ENCODE measurements around the gene GMDS.

Gene GMDS

GRCh38 chr6:1780251-1780867 is 465.0 kb downstream of the GMDS start:
- no peaks in the 10 kb centered on the region for H3K27me3 ChIP-seq (ENCODE audit: control insufficient read depth, insufficient read depth, low read length)
- DNase-seq (ENCODE audit: low read depth, low spot score): no peak
- H3K4me3 ChIP-seq (ENCODE audit: low read length): no peak overlapping the region
- no peaks in the 10 kb centered on the region for H3K9me3 ChIP-seq (ENCODE audit: control insufficient read depth, insufficient read depth, low read length)
- WGBS (ENCODE audit: insufficient coverage, insufficient read length): no CpG with 5 or more reads among the region's 13 CpGs
- H3K4me1 ChIP-seq (ENCODE audit: control insufficient read depth, insufficient read depth, low read length): no peaks in the 10 kb centered on the region
- no peaks in the 10 kb centered on the region for H3K36me3 ChIP-seq (ENCODE audit: control insufficient read depth, insufficient read depth, low read length)
- no peak overlapping the region for H3K27ac ChIP-seq (ENCODE audit: low read length)

- Histone ChIP-seq H3K27me3 (ENCODE audit: control insufficient read depth, insufficient read depth, low read length) (no peaks in the 10 kb centered on the region), H3K4me1 (ENCODE audit: control insufficient read depth, insufficient read depth, low read length) (no peaks in the 10 kb centered on the region), H3K4me3 (ENCODE audit: low read length) (no peak overlapping the region), H3K27ac (ENCODE audit: low read length) (no peak overlapping the region), H3K9me3 (ENCODE audit: control insufficient read depth, insufficient read depth, low read length) (no peaks in the 10 kb centered on the region), H3K36me3 (ENCODE audit: control insufficient read depth, insufficient read depth, low read length) (no peaks in the 10 kb centered on the region)
- no peak for DNase-seq (ENCODE audit: low read depth, low spot score)
- WGBS (ENCODE audit: insufficient coverage, insufficient read length): no CpG with 5 or more reads among the region's 10 CpGs
Observed at GRCh38 chr6:1778686-1779235, 466.6 kb downstream of the GMDS start.

- H3K9me3 ChIP-seq (ENCODE audit: control insufficient read depth, insufficient read depth, low read length): no peaks in the 10 kb centered on the region
- no peak for DNase-seq (ENCODE audit: low read depth, low spot score)
- H3K36me3 ChIP-seq (ENCODE audit: control insufficient read depth, insufficient read depth, low read length): no peaks in the 10 kb centered on the region
- H3K27ac ChIP-seq (ENCODE audit: low read length): no peak overlapping the region
- WGBS (ENCODE audit: insufficient coverage, insufficient read length): no CpG with 5 or more reads among the region's 9 CpGs
- H3K4me1 ChIP-seq (ENCODE audit: control insufficient read depth, insufficient read depth, low read length): no peaks in the 10 kb centered on the region
- no peak overlapping the region for H3K4me3 ChIP-seq (ENCODE audit: low read length)
- H3K27me3 ChIP-seq (ENCODE audit: control insufficient read depth, insufficient read depth, low read length): no peaks in the 10 kb centered on the region
Observed at GRCh38 chr6:1777921-1778685, 467.3 kb downstream of the GMDS start.

GRCh38 chr6:1775441-1775840 is 470.0 kb downstream of the GMDS start:
- WGBS (ENCODE audit: insufficient coverage, insufficient read length): no CpG with 5 or more reads among the region's 2 CpGs
- no peak for DNase-seq (ENCODE audit: low read depth, low spot score)

GRCh38 chr6:1774226-1774915 is 471.0 kb downstream of the GMDS start:
- Histone ChIP-seq H3K27me3 (ENCODE audit: control insufficient read depth, insufficient read depth, low read length) (no peaks in the 10 kb centered on the region), H3K4me3 (ENCODE audit: low read length) (no peak overlapping the region), H3K36me3 (ENCODE audit: control insufficient read depth, insufficient read depth, low read length) (no peaks in the 10 kb centered on the region), H3K27ac (ENCODE audit: low read length) (no peak overlapping the region), H3K9me3 (ENCODE audit: control insufficient read depth, insufficient read depth, low read length) (no peaks in the 10 kb centered on the region), H3K4me1 (ENCODE audit: control insufficient read depth, insufficient read depth, low read length) (no peaks in the 10 kb centered on the region)
- WGBS (ENCODE audit: insufficient coverage, insufficient read length): no CpG with 5 or more reads among the region's 5 CpGs
- no peak for DNase-seq (ENCODE audit: low read depth, low spot score)

More at GRCh38 chr6:1775441-1775840, 470.0 kb downstream of the GMDS start:
- no peak overlapping the region for H3K27ac ChIP-seq (ENCODE audit: low read length)
- no peaks in the 10 kb centered on the region for H3K36me3 ChIP-seq (ENCODE audit: control insufficient read depth, insufficient read depth, low read length)
- H3K4me1 ChIP-seq (ENCODE audit: control insufficient read depth, insufficient read depth, low read length): no peaks in the 10 kb centered on the region
- no peaks in the 10 kb centered on the region for H3K9me3 ChIP-seq (ENCODE audit: control insufficient read depth, insufficient read depth, low read length)
- H3K27me3 ChIP-seq (ENCODE audit: control insufficient read depth, insufficient read depth, low read length): no peaks in the 10 kb centered on the region
- no peak overlapping the region for H3K4me3 ChIP-seq (ENCODE audit: low read length)

- no peak for DNase-seq (ENCODE audit: low read depth, low spot score)
- Histone ChIP-seq H3K27me3 (ENCODE audit: control insufficient read depth, insufficient read depth, low read length) (no peaks in the 10 kb centered on the region), H3K4me1 (ENCODE audit: control insufficient read depth, insufficient read depth, low read length) (no peaks in the 10 kb centered on the region), H3K27ac (ENCODE audit: low read length) (no peak overlapping the region), H3K4me3 (ENCODE audit: low read length) (no peak overlapping the region), H3K9me3 (ENCODE audit: control insufficient read depth, insufficient read depth, low read length) (no peaks in the 10 kb centered on the region), H3K36me3 (ENCODE audit: control insufficient read depth, insufficient read depth, low read length) (no peaks in the 10 kb centered on the region)
- no CpG with 5 or more reads among the region's 2 CpGs for WGBS (ENCODE audit: insufficient coverage, insufficient read length)
Observed at GRCh38 chr6:1773700-1774099, 471.7 kb downstream of the GMDS start.

- DNase-seq (ENCODE audit: low read depth, low spot score): no peak
Observed at GRCh38 chr6:1770968-1771723, 474.3 kb downstream of the GMDS start.

GRCh38 chr6:1770435-1770843 is 475.0 kb downstream of the GMDS start:
- WGBS (ENCODE audit: insufficient coverage, insufficient read length): no CpG with 5 or more reads among the region's 7 CpGs
- H3K4me3 ChIP-seq (ENCODE audit: low read length): no peak overlapping the region
- no peak for DNase-seq (ENCODE audit: low read depth, low spot score)
- no peak overlapping the region for H3K27ac ChIP-seq (ENCODE audit: low read length)
- H3K36me3 ChIP-seq (ENCODE audit: control insufficient read depth, insufficient read depth, low read length): no peaks in the 10 kb centered on the region
- H3K27me3 ChIP-seq (ENCODE audit: control insufficient read depth, insufficient read depth, low read length): no peaks in the 10 kb centered on the region
- no peaks in the 10 kb centered on the region for H3K9me3 ChIP-seq (ENCODE audit: control insufficient read depth, insufficient read depth, low read length)
- H3K4me1 ChIP-seq (ENCODE audit: control insufficient read depth, insufficient read depth, low read length): no peaks in the 10 kb centered on the region

More at GRCh38 chr6:1770968-1771723, 474.3 kb downstream of the GMDS start:
- no peaks in the 10 kb centered on the region for H3K4me1 ChIP-seq (ENCODE audit: control insufficient read depth, insufficient read depth, low read length)
- WGBS (ENCODE audit: insufficient coverage, insufficient read length): no CpG with 5 or more reads among the region's 5 CpGs
- no peaks in the 10 kb centered on the region for H3K9me3 ChIP-seq (ENCODE audit: control insufficient read depth, insufficient read depth, low read length)
- H3K4me3 ChIP-seq (ENCODE audit: low read length): no peak overlapping the region
- H3K27ac ChIP-seq (ENCODE audit: low read length): no peak overlapping the region
- H3K27me3 ChIP-seq (ENCODE audit: control insufficient read depth, insufficient read depth, low read length): no peaks in the 10 kb centered on the region
- no peaks in the 10 kb centered on the region for H3K36me3 ChIP-seq (ENCODE audit: control insufficient read depth, insufficient read depth, low read length)

- no peaks in the 10 kb centered on the region for H3K9me3 ChIP-seq (ENCODE audit: control insufficient read depth, insufficient read depth, low read length)
- H3K36me3 ChIP-seq (ENCODE audit: control insufficient read depth, insufficient read depth, low read length): no peaks in the 10 kb centered on the region
- no CpG with 5 or more reads among the region's 7 CpGs for WGBS (ENCODE audit: insufficient coverage, insufficient read length)
- no peak overlapping the region for H3K27ac ChIP-seq (ENCODE audit: low read length)
- H3K27me3 ChIP-seq (ENCODE audit: control insufficient read depth, insufficient read depth, low read length): no peaks in the 10 kb centered on the region
- no peak for DNase-seq (ENCODE audit: low read depth, low spot score)
- no peaks in the 10 kb centered on the region for H3K4me1 ChIP-seq (ENCODE audit: control insufficient read depth, insufficient read depth, low read length)
- H3K4me3 ChIP-seq (ENCODE audit: low read length): no peak overlapping the region
Observed at GRCh38 chr6:1767481-1768246, 477.7 kb downstream of the GMDS start.
